AG09309 (cell line): ENCODE data around the gene SLC22A14.

ENCODE experiments used
- DNase-seq: peaks from one replicate; pipeline ENCODE4 v3.0.0-alpha.2; 2010; ENCODE audit warnings: low read depth
- H3K4me3 ChIP-seq: 2 replicates; pipeline ENCODE4 v1.5.1; 2011; ENCODE audit warnings: mild to moderate bottlenecking, low read depth, low read length, moderate library complexity; ENCODE audit not compliant: control insufficient read depth
- CTCF ChIP-seq: IDR thresholded peaks from 2 replicates; pipeline ENCODE4 v1.5.1; 2011; ENCODE audit warnings: mild to moderate bottlenecking, low read depth, low read length, inconsistent platforms; ENCODE audit not compliant: insufficient read depth, control insufficient read depth; ENCODE audit errors: missing control alignments

Gene SLC22A14

GRCh38 chr3:38349684-38350359 lies 67.7 kb downstream of the SLC22A14 start:
- TF ChIP-seq CTCF = no peak
- DNase-seq = no peak
- no peak overlapping the region for H3K4me3 ChIP-seq

- no peak overlapping the region for H3K4me3 ChIP-seq
- no peak for TF ChIP-seq CTCF
- DNase-seq = no peak
Measured at GRCh38 chr3:38353151-38353550, 71.1 kb downstream of the SLC22A14 start.

- DNase-seq = no peak
- no peak for TF ChIP-seq CTCF
- H3K4me3 ChIP-seq = no peak overlapping the region
Measured at GRCh38 chr3:38354588-38355330, 72.7 kb downstream of the SLC22A14 start.

- no peak overlapping the region for H3K4me3 ChIP-seq
- DNase-seq = no peak
- no peak for TF ChIP-seq CTCF
Measured at GRCh38 chr3:38359038-38359437, 76.9 kb downstream of the SLC22A14 start.

GRCh38 chr3:38360345-38360744 lies 78.3 kb downstream of the SLC22A14 start:
- no peak overlapping the region for H3K4me3 ChIP-seq
- no peak for TF ChIP-seq CTCF
- no peak for DNase-seq

GRCh38 chr3:38361496-38361895 lies 79.4 kb downstream of the SLC22A14 start:
- no peak for DNase-seq
- H3K4me3 ChIP-seq = no peak overlapping the region
- TF ChIP-seq CTCF = no peak

- DNase-seq = no peak
- no peak overlapping the region for H3K4me3 ChIP-seq
- TF ChIP-seq CTCF = no peak
Measured at GRCh38 chr3:38362825-38363224, 80.7 kb downstream of the SLC22A14 start.
